RWPE1 (cell line): ENCODE results near the gene TAAR5.
"Not testable (repeated sequence)": the region's sequence is repeated elsewhere in the genome, so short reads cannot be mapped to it uniquely, and the experiment has no call there.

Experiments
- CTCF ChIA-PET: fragments of 350-600 bp; sonication (Branson Sonifier 250); formaldehyde crosslinking; extraction: SDS; loops from one replicate; lab custom pipeline; 2021; lab: Yijun Ruan, JAX
- POLR2A ChIA-PET: fragments of 400-600 bp; formaldehyde crosslinking; extraction: SDS; loops from one replicate; lab custom pipeline; 2020; ENCODE audit warnings: antibody characterized with exemption; ENCODE audit not compliant: low non-redundant PET; lab: Yijun Ruan, JAX
- DNase-seq: peaks from one replicate; pipeline ENCODE4 v3.0.0; 2012; ENCODE audit warnings: low spot score
- H3K27ac ChIP-seq: fragments of 450-650 bp; 2 replicates; pipeline ENCODE4 v1.5.1; 2017
- TF ChIP-seq, protein P1 (sequence below): fragments of 450-650 bp; conservative IDR thresholded peaks from 2 replicates; pipeline ENCODE4 v1.5.1; 2017; ENCODE audit warnings: low read depth, mild to moderate bottlenecking

Gene TAAR5, protein sequence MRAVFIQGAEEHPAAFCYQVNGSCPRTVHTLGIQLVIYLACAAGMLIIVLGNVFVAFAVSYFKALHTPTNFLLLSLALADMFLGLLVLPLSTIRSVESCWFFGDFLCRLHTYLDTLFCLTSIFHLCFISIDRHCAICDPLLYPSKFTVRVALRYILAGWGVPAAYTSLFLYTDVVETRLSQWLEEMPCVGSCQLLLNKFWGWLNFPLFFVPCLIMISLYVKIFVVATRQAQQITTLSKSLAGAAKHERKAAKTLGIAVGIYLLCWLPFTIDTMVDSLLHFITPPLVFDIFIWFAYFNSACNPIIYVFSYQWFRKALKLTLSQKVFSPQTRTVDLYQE

DNA sequence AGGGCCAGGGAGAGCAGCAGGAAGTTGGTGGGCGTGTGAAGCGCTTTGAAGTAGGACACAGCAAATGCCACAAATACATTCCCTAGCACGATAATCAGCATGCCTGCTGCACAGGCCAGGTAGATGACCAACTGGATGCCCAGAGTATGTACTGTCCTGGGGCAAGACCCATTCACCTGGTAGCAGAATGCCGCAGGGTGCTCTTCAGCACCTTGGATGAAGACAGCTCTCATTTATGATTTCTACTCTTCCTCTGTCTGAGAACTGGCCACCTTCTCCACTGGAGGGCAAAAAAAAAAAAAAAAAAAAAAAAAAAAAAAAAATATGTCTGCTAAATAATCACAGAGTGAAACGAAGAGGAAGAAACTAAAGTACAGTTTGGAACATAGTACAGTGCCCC is at the start of gene TAAR5:
TSS of gene TAAR5 (minus strand) at position 288 of the 400 bp plus-strand sequence. CDS start at position 233, 55 bp downstream.
- TF ChIP-seq, protein P1, sequence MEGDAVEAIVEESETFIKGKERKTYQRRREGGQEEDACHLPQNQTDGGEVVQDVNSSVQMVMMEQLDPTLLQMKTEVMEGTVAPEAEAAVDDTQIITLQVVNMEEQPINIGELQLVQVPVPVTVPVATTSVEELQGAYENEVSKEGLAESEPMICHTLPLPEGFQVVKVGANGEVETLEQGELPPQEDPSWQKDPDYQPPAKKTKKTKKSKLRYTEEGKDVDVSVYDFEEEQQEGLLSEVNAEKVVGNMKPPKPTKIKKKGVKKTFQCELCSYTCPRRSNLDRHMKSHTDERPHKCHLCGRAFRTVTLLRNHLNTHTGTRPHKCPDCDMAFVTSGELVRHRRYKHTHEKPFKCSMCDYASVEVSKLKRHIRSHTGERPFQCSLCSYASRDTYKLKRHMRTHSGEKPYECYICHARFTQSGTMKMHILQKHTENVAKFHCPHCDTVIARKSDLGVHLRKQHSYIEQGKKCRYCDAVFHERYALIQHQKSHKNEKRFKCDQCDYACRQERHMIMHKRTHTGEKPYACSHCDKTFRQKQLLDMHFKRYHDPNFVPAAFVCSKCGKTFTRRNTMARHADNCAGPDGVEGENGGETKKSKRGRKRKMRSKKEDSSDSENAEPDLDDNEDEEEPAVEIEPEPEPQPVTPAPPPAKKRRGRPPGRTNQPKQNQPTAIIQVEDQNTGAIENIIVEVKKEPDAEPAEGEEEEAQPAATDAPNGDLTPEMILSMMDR, result no peak
- DNase-seq, result no peak
- CTCF ChIA-PET, result interaction anchor here (0.6 to 0.9 kb wide), 2 partner anchors 9 to 24 kb away, joined by 5 to 7 read pairs; no protein-coding TSS in a partner anchor
- POLR2A ChIA-PET, result no interaction called here
- no peak within 1 kb of the TSS for H3K27ac ChIP-seq

DNA sequence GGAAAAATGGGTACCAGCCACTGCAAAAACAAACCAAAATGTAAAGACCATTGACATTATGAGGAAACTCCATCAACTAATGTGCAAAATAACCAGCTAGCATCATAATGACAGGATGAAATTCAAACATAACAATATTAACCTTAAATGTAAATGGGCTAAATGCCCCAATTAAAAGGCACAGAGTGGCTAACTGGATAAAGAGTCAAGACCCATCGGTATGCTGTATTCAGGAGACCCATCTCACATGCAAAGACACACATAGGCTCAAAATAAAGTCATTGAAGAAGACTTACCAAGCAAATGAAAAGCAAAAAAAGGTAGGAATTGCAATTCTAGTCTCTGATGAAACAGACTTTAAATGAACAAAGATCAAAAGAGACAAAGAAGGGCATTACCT is 47.6 kb upstream of the TAAR5 start:
- DNase-seq, CTCF ChIA-PET, H3K27ac ChIP-seq, POLR2A ChIA-PET: not testable (repeated sequence)

DNA sequence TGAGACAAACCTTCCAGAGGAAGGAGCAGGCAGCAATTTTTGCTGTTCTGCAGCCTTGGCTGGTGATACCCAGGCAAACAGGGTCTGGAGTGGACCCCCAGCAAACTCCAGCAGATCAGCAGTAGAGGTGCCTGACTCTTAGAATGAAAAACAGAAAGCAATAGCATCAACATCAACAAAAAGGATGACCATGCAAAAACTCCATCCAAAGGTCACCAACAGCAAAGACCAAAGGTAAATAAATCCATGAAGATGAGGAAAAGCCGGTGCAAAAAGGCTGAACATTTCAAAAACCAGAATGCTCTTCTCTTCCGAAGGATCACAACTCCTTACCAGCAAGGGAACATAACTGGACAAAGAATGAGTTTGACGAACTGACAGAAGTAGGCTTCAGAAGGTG is 46.4 kb upstream of the TAAR5 start:
- POLR2A ChIA-PET, CTCF ChIA-PET, H3K27ac ChIP-seq, DNase-seq: not testable (repeated sequence)

DNA sequence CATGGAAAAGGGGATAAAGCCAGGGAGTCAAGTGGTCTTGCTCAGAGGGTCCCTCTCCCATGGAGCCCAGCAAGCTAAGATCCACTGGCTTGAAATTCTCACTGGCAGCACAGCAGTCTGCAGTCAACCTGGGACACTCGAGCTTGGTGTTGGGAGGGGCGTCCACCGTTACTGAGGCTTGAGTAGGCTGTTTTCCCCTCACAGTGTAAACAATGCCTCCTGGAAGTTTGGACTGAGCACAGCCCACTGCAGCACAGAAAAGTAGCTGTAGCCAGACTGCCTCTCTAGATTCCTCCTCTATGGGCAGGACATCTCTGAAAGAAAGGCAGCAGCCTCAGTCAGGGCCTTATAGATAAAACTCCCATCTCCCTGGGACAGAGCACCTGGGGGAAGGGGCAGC is 45.7 kb upstream of the TAAR5 start:
- H3K27ac ChIP-seq, DNase-seq, POLR2A ChIA-PET: not testable (repeated sequence)
- CTCF ChIA-PET, result interaction anchor here (0.6 kb wide), 1 partner anchor 147 kb away, joined by 6 read pairs; no protein-coding TSS in a partner anchor

DNA sequence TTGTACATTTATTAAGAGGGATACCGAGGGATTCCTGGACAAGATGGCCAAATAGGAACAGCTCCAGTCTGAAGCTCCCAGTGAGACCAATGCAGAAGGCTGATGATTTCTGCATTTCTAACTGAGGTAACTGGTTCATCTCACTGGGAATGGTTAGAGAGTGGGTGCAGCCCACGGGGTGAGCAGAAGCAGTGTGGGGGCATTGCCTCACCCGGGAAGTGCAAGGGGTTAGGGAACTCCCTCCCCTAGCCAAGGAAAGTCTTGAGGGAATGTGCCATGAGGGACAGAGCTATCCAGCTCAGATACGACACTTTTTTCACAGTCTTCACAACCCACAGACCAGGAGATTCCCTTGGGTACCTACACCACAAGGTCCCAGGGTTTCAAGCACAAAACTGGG is 45.3 kb upstream of the TAAR5 start:
- TF ChIP-seq, protein P1, result no peak
- POLR2A ChIA-PET, result no interaction called here
- H3K27ac ChIP-seq, result no peak overlapping the region
- no peak for DNase-seq
- CTCF ChIA-PET, result interaction anchor here (0.6 kb wide), 1 partner anchor 148 kb away, joined by 6 read pairs; no protein-coding TSS in a partner anchor

DNA sequence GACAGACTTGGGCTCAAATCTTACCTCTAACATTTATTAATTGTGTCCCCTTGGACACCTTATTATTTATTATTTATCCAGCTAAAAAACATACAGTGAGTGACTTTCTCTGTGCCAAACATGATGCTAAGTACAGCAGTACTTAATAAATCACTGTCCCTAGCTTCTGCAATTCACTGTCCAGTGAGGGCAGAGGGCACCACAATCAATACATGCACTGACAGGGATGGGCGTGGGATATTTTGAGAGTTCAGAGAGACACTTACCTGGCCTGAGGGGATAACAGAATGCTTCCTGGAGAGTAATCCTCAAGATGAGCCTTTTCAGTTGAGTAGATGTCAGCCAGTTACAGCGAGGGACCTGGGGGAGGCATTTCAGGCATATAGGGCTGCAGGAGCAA is 43.8 kb upstream of the TAAR5 start:
- DNase-seq, result no peak
- CTCF ChIA-PET, result no interaction called here

DNA sequence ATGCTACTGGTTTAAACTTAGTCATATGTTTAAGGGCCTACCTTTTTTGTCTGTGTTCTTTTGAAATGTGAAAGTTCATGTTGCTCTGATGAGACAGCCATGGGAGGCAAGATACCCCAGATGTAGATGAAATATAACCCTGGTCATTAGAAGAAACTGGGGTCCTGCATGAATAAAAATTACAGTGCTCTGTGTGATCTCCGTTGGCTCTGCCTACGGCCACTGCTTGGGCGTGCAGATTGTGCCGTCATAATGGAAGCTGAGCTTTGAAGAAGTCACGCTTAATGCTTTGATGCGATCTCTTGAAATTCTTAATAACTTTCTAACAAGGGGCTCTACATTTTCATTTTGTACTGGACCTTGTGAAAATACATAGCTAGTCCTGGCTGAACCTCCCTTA is 34.6 kb upstream of the TAAR5 start, which contains the start of gene TAAR2:
TSS of gene TAAR2 (minus strand) at position 101 of the 400 bp plus-strand sequence. CDS start at position 101, 0 bp downstream.
- TF ChIP-seq, protein P1, result no peak
- DNase-seq, result no peak
- ChIA-PET POLR2A (no interaction called here), CTCF (no interaction called here)
- no peak within 1 kb of the TSS for H3K27ac ChIP-seq

More for the DNA sequence above, 43.8 kb upstream of the TAAR5 start:
- H3K27ac ChIP-seq, result no peak overlapping the region
- TF ChIP-seq, protein P1, result no peak
- POLR2A ChIA-PET, result no interaction called here

DNA sequence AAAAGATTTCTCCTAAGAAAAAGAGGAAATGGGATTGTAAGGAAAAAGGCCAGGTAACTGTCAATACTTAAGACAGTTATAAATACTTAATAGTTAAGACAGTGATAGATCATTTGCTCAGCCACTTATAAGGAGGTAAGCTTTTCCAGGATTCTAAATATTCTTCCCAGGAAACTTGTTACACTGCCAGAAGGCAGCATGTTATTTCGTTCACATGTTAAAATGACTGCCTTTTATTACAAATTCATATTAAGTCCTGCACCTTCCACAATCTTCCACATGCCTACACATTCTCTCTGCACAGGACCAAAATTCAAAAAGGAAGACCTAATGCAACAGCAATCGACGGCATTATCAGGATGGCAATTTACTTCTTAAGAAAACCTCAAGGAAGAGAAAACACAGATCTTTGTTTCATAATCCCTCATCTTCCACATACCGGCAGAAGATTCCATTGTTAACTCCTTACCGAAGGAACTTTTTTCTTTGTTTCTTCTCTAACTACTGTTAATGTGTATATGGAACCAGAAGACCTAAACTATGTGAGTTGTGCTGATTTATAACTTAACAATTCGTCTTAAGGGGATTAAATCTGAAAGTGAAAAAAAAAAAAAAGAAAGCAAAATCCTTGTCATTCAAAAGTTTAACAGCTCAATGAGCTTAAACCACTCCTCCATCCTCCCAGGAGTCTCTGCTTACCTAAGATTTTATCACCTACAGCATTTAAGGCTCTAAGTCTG is 33.7 kb upstream of the TAAR5 start:
- CTCF ChIA-PET, result no interaction called here
- no peak for DNase-seq
- no peak overlapping the region for H3K27ac ChIP-seq
- TF ChIP-seq, protein P1, result no peak
- POLR2A ChIA-PET, result no interaction called here
